G401 (cell line): ENCODE results near the gene CCDC61. TPM values are rescaled to one million over a fixed set of nuclear protein-coding genes. Genes with fewer than 3 reads are reported as not detected.

ENCODE experiments used
- DNase-seq: peaks from one replicate; pipeline ENCODE4 v3.0.0-alpha.2; 2015; ENCODE audit warnings: low spot score
- in situ Hi-C: cut with HindIII; loops from 2 replicates; pipeline ENCODE4 v1.10.0; 2016; ENCODE audit warnings: low sequenced_read_pairs, mixed read lengths
- total RNA-seq: library from RNA; depleted of rRNA; stranded (reverse); fragments of >200 nt; shearing (Covaris generic); gene quantifications from 2 replicates; pipeline ENCODE4 v1.2.3, GENCODE V29; 2014

Gene CCDC61
- total RNA-seq, 1 experiment from 2014 or later = 6.6 TPM

DNA sequence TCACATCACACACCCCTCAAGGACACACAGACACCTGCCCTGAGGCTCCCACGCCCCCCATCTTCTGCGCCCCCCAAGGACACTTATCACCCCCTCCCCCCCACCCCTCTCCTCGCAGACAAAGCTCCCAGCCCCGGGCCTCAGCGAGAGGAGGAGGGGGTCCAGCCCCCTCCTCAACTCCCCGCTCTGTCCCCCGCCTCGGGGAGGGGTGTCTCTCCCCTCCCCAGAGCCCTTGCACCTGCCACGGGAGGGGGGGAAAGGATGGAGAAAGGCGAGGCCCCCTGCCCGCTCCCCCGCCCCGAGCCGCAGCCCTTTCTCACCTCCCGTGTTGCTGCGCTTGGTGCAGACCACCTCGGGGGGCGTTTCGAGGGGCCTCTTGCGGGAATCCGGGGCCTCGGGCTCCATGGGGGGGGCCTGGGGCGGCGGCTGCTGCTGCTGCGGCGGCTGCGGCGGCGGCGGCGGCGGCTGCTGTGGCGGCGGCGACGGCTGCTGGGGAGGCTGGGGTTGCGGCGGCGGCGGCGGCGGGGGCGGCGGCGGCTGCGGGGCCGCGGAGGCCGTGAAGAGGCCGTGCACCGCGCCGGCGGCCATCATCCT, 22.2 kb upstream of the CCDC61 start:
- no peak for DNase-seq
- in situ Hi-C loops = no loop called here

DNA sequence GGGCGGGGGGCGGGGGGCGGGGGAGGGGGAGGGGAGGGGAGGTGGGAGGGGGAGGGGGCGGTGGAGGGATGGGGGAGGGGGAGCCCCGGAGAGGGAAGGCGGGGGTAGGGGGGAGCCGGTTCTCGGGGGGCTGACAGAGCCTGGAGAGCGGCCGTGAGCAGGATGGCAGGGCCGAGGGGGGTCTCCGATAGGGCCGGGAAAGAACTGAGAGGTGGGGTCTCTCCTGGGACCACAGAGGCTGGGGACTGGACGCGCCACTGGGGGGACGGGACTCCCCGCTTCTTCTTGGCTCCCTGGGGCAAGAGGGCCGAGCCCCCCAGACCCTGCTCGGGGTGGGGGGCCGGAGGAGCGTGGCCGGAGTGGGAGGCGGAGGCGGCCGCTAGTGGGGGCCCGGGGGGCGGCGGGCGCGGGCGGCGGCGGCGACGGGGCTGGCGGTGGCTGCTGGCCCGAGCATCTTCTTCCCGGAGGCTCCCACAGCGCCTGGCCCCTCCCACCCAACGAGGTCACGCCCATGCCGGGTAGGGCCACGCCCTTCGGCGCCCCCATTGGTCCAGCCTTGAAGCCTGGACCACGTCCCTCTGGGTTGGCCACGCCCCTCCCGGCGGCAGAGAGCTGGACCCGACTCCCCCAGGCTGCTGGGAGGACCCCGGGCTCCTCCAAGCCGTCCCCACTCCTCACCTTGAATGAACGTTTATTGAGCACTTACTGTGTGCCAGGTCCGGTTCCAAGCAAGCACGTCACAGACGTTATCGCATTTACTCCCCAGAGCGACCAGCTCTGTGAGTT, 21.5 kb upstream of the CCDC61 start, which contains the start of gene NOVA2:
Gene NOVA2 (minus strand): TSS at position 313 of the 786 bp plus-strand sequence. CDS start 514 bp downstream, outside the sequence.
- DNase-seq = peak; percentile 89
- in situ Hi-C loops = no loop called here

DNA sequence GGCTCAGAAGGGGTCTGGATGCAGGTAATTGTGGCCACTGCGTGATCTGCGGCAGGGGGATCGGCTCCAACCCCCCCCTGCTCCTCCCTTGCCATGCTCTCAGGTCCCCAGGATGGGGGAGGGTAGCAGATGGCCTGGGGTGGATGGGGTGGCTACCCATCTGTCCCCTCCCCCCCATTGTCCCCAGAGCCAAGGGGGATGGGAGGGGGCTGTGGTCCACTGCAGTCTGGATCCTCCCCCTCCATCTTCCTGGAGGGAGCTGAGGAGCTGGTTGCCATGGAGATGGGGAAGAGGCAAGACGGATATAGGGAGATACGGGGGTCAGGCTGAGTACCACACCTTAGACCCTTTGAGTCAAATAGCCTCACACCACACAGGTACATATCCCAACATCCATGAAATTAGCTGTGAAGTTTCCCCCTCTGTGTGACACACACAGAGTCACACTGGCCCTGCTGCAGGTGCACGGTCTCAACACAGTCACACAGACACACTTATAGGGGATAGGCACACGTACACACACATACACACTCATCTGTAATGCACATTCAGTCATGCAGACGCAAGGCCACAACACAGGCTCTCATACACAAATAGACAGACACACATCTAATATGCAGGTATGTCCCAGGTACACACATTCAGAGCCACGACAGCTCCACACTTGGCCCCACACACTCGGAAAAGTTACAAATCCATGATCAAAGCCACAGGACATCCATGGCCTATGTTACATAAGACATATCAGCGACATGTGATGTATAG, 19.8 kb upstream of the CCDC61 start:
- no peak for DNase-seq
- in situ Hi-C loops = no loop called here

DNA sequence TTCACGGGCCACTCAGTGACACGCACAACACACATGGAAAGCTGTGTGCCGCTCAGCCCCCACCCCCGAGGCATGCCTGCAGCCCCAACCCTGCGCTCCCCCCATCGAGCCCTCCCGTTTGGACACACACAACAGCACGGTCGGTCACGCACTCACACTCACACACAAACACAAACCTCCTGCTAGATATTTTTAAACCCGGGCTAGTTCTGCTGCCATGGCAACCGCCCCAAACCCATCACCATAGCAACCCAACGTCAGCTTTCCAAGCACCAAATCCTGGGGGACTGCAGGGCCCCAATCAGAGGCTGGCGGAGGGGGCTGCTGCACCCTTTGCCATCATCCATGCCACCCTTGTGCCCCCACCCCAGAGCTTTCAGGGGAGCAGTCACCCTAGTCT, 19.1 kb upstream of the CCDC61 start:
- in situ Hi-C loops = no loop called here
- DNase-seq = peak; percentile 70

DNA sequence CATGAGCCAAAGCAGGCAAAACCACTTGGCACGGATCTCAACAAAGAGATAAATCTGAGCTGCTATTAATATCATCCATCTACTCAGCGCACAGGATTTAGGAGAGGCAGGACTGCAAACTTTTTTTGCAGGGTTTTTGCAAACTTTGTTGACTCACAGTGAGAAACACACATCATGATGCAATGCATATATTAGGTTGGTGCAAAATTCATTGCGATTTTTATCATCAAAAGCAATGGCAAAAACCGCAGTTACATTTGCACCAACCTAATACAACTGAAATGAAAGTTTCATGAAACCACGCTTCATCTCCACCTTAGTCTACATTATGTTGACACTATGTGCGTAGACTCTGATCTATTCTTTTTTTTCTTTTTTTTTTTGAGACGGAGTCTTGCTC, 17.1 kb upstream of the CCDC61 start:
- in situ Hi-C loops = no loop called here
- no peak for DNase-seq

DNA sequence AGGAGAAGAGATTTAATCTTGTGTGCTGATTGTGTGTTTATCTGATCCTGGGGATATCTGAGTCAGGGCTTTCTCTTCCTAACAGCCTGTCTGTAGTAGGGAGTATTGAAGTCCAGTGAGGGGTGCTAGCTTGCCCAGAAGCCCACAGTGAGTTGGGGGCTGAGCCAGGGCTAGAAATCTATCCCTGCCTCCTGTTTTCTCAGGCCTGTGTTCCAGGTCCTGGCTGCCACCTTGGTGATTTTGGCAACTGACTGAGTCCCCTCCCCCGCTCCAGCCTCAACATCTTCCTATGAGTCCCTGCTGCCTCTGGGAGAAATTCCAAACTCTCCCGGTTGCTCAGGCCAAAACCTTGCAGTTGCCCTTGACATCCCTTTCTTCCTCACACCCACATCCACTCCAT, 13.9 kb upstream of the CCDC61 start:
- peak; percentile 37 for DNase-seq
- in situ Hi-C loops = no loop called here

DNA sequence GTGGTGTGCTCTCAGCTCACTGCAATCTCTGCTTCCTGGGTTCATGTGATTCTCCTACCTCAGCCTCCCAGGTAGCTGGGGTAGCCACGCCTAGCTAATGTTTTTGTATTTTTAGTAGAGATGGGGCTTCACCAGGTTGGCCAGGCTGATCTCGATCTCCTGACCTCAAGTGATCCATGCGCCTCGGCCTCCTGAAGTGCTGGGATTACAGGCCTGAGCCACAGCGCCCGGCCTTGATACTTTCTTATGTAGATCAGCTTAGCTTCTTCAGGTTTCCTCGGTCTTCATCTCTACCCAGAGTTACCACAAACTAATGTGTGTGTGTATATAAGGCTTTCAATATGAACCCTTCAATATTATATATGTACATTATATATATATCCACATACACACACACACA, 9.9 kb upstream of the CCDC61 start:
- in situ Hi-C loops = no loop called here

DNA sequence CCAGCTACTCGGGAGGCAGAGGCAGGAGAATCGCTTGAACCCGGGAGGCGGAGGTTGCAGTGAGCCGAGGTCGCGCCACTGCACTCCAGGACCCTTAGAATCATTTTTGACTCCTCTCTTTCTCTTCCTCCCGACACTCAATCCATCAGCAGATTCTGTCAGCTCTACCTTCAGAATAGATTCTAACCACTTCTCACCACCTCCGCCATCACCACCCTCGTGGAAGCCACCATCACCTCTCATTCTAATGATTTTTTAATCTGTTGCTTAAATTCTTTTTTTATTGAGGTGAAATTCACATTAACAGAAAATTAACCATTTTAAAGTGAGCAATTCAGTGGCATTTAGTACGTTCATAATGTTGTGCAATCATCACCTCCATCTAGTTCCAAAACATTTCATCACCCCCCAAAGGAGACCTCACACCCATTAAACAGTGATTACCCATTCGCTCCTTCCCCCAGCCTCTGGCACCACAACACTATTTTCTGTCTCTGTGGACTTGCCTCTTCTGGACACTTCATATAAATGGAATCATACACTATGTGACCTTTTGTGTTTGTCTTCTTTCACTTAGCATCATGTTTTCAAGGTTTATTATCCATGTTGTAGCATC, 5.0 kb upstream of the CCDC61 start:
- in situ Hi-C loops = no loop called here
- no peak for DNase-seq

More for the DNA sequence above, 9.9 kb upstream of the CCDC61 start:
- no peak for DNase-seq

DNA sequence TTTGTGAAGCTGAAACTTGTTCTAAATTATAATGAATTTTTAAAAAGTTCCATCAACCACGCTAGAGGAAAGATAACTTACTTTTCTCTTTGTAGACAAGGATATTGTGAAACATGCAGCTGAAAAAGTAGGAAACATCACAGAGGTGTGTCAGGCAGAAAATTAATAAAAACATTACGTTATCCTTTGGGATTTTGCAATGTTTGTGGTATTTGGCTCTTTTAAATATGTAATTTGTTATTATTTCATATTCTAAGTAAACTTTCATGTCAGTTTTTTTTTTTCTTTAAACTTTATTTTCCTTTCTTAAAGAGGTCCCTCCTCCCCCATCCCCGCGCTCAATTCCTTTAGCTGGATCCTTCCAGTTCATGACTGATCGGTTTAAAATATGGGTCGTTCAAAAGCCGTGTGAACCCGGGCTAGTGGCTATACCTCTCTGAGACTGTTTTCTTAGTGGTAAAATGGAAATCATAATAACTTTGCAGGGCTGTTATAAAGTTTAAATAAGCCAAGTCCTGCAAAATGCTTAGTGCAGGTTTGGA, 740 bp upstream of the CCDC61 start:
- no peak for DNase-seq
- in situ Hi-C loops = no loop called here

DNA sequence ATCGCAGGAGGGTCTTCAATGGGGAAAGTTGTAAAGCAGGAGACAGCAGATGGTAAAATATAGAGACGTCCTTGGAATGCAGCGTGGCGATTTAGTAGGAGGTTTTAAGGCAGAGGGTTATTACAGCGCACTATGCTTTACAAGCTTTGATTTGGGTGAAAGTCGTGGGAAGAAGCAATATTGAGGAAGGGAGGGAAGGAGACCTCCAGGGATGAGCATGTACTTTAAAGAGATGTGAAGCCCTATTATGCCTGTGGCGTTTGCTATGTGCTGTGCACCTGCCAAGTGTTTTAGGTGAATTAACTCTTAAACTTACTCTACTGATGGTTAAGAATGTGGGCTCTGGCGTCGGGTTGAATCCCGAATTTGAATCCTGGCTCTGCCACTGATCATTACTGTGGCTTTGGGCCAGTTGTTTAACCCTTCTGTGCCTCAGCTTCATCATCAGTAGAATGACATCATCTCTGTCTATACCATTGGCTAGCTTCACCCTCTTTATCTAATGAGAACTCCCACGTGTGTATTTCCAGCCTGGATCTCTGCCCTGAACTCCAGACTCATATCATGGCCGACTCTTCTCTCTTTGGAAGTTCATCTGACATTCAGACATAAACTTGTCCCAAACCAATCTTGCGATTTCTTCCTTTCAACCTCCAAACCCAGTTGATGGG, 583 bp downstream of the CCDC61 start:
- in situ Hi-C loops = no loop called here
- no peak for DNase-seq

DNA sequence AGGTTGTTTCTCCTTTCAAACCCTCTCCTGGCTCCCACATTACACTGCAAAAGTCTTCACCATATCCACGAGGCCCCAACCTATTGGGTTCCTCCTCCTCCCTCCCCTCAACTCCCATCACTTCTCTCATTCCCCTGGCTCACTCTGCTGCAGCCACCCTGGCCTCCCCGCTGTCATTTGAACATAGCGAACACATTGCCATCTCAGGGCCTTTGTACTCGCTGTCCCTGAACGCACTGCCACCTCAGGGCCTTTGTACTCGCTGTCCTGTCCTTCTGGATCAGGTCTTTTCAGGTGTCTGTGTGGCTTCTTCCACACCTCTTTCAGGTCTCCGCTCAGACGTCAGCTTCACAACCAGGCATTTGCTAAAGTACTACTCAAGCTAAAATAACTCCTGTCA, 1.7 kb downstream of the CCDC61 start:
- in situ Hi-C loops = no loop called here
- no peak for DNase-seq

DNA sequence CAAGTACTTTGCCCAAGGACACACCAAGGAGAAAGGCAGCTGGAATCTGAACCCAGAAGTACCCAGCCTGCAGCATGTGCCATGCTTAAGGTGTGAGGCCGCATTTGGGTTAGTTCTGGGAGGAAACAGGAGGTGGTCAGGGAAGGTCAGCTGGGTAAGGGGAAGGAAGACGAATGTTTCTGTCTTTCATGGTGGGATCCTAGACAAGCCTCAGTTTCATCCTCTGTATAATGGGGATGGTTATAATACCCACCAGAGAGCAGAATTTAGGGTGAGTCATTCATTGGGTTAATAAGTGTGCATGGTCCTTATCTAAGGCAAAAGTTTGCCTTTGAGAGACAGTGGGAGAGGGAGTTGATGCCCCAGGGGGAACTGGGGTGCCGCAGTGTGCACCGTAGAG, 3.6 kb downstream of the CCDC61 start:
- in situ Hi-C loops = no loop called here
- DNase-seq = no peak

DNA sequence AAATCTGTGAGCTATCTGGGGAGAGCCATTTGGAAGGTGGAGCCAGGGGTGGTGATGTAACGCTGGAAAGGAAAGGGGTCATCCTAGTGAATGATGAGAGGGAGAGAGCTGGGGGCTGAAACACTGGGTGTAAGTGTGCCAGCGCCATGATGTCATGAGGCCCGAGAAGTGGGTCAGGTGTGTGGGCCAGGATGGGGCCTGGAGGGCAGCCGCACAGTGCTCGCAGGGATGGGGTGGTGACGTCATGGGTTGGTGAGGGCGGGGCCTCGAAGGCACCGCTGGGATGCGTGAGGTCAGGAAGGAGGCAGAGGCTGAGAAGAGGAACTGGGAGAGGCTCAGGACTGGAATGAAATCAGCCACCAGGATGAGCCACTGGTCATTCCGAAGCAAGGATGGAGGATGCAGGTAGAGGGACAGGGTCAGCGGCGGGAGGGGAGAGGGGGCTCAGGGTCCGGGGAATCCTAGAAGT, 4.4 kb downstream of the CCDC61 start:
- in situ Hi-C loops = no loop called here
- DNase-seq = peak; percentile 93

DNA sequence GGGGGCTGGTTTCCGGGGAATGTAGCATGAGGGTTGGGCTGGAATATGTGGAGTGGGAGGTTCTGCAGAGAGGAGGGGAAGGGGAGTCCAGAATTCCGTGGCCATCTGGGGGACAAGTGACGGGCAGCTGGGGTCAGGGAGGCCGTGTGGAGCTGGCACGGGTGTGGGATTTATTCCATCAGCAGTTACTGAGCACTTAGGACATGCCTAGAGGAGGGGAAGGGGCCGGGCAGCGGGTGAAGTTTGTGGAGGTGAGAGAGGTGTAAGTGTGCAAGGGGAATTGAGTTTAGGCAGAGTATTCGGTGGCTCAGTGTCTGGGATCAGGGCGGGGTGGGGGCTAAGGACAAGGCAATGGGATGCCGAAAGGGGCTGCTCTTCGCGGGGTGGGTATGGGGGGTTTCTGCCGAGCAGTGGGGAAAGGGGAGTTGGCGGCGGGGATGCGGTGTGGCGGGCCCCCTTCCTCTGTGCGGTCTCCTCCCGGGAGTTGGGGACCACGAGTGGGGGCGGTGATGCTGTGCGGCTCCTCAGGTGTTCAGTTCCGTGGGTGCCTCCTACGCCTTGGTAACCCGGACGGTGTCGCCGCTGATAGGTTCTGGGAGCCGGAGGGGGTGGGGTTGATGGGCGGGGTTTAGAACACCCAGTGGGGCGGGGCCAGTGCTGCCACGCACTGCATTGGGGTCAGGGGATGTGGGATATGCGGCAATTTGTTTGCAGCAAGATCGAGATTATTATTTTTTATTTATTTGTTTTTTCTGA, 5.4 kb downstream of the CCDC61 start:
- peak; percentile 89 for DNase-seq
- in situ Hi-C loops = no loop called here

DNA sequence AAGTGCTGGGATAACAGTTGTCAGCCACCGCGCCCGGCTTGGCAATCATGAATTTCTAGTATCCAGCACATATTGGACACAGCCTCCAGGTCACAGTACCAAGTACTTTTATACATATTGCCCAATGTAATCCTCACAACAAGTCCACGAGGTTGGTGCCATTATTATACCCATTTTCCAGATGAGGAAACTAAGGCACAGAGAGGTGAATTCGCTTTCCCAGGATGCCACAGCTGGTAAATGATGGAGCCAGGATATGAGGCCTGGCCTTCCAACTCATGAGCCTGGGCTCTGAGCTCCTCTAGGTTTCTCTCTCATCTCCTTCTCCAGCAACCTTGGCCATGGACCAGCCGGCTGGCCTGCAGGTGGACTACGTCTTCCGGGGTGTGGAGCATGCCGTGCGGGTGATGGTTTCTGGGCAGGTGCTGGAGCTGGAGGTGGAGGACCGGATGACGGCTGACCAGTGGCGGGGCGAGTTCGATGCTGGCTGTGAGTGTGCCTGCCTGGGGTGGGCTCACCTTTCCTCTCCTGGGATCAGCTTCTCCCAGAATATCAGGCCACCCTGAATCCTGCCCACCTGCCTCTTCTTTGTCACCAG, 7.5 kb downstream of the CCDC61 start:
- no peak for DNase-seq
- in situ Hi-C loops = no loop called here

DNA sequence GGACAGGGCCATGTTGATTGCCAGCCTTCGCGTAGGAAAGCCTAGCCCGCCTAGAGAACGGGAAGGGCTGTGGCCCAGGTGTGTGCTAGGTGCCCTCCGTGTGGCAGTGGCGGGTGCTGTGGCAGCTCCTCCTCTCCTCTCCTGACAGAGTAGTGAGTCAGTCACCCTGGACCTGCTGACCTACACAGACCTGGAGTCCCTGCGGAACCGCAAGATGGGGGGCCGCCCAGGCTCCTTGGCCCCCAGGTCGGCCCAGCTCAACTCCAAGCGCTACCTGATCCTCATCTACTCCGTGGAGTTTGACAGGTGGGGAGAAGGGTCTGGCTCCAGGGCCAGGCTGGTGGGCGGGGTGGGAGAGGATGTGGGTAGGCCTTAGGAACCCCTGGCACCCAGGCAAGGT, 11.1 kb downstream of the CCDC61 start:
- no peak for DNase-seq
- in situ Hi-C loops = no loop called here

DNA sequence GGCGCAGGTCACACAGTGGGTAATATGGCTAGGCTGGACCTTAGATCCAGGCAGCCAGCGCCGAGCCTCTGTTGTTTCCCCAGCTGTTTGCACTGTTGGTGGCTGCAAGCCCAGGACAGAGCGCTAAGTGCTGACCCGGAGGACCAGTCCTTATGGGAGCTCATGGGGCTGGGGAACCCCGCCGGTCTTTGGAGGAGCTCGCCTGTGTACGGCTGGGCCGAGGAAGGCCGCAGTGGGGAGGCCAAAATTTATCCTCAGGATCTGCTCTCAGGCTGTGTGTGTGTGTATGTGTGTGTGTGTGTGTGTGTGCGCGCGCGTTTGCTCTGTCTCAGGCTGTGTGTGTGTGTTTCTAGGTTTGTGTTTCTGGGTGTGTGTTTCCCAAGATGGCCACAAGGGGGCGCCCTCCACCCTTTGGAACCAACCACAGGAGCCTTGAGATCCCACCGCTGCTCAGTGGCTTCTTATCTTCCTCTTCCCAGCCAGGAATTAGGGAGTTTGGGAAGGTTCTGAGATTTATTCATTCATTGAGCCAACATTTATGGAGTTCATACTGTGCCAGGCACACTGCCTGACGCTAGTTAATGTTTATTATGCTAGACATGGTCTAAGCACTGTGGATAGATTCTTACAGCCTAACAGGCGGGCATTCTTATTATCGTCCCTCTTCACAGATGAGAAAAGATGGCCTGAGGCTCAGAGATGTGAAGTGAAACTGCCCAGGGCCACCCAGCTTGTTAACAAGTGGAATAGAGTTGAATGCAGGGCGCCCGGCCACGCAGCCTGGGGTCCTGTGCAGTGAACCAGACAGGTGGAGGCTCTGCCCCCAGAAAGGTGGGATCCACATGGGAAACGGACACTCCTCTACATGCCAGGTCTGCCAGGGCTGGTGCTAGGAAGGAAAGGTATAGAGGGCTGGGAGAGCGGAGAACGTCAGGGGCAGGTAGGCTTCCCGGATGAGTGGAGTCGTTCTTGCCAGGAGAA, 14.6 kb downstream of the CCDC61 start:
- DNase-seq = peak; percentile 76
- in situ Hi-C loops = no loop called here
